ENCODE data around the gene PLAGL1.

PLAGL1 gene

DNA sequence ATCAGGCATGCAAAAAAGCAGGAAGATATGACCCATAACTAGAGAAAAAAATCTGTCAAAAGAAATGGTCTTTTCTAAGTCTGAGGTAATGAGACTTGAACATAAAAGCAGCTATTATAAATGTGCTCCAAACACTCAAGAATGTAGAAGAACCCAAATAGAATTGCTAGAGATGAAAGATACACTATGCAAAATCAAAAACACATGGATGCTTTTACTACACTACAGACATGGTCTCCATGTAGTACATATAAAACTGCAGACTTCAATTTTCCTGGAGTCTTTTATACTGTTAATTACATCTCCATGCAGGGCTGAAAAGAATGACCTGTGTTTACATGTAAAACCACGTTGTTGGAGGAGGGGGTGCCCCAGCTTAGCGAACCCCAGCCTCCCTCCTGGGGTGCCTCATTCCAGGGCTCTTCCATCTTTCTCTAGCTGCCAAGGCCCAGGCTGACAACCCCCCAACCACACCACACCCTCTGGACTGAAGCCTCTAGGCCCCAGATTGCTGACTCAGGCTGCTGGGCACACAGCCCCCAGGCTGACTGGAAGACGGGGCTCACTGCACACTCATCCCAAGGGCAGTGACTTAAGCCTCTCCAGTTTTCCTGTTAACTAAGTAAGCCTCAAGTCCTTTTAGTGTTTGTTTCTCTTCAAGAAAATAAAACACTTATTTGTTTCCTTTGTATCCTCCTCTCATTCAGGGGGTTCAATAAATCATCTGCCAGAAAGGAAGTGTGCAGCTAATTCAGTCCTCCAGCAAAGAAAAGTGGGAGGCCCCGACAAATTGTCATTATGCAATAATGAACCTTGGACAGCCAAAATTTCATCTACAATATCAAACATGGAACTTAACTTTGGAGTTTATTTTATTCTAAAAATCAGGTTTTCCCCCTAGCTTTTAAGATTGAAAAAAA, 26.0 kb upstream of the PLAGL1 start:
- Histone ChIP-seq H3K9ac (ENCODE audit: low read length) (no peak overlapping the region), H3K27ac (ENCODE audit: low read depth, low read length, poor library complexity, severe bottlenecking) (no peak overlapping the region), H3K9me2 (ENCODE audit: low read depth, low read length) (no peaks in the 10 kb centered on the region), H3K79me2 (ENCODE audit: insufficient read depth, low read length) (no peaks in the 10 kb centered on the region), H4K20me1 (ENCODE audit: insufficient read depth, low read length) (no peaks in the 10 kb centered on the region), H3K36me3 (ENCODE audit: insufficient read depth, low read length) (no peaks in the 10 kb centered on the region), H3K4me3 (ENCODE audit: low read depth, low read length, poor library complexity, severe bottlenecking) (no peak overlapping the region), H3K27me3 (ENCODE audit: insufficient read depth, low read length) (peaks cover 3% of the 10 kb centered on the region; the same call in 1 of the 2 replicates), H3K9me3 (ENCODE audit: low read length) (no peaks in the 10 kb centered on the region), H3K4me2 (ENCODE audit: low read length) (no peak overlapping the region), H3K4me1 (ENCODE audit: insufficient read depth, low read length, severe bottlenecking) (no peaks in the 10 kb centered on the region), H3F3A (ENCODE audit: insufficient read depth, low read length) (no peaks in the 10 kb centered on the region), H2AFZ (ENCODE audit: low read length) (no peak overlapping the region)
- no peak for TF ChIP-seq CTCF (IDR thresholded peaks at IDR 0.05; ENCODE audit: low read length)
- no peak for TF ChIP-seq EZH2 (IDR thresholded peaks at IDR 0.05; ENCODE audit: borderline replicate concordance, low read length)

DNA sequence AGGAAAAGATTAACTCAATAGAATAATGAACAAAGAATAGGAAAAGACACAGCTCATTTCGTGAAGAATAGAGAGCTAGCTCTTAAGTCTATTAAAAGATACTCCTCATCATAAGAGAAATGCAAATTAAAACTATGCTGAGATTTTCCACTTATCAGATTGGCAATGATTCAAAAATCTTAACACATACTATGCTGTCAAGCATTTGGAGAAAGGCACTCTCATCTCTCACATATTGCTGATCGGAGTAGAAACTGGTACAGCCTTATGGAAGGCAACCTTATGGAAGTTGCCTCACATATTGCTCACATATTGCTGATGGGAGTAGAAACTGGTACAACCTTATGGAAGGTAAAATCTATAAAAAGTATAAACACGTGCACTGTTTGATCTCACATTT, 21.4 kb upstream of the PLAGL1 start:
- Histone ChIP-seq H3K9ac (ENCODE audit: low read length) (no peak overlapping the region), H3K27me3 (ENCODE audit: insufficient read depth, low read length) (peaks cover 3% of the 10 kb centered on the region; the same call in 1 of the 2 replicates), H2AFZ (ENCODE audit: low read length) (no peak overlapping the region), H3K4me1 (ENCODE audit: insufficient read depth, low read length, severe bottlenecking) (no peaks in the 10 kb centered on the region), H3F3A (ENCODE audit: insufficient read depth, low read length) (no peaks in the 10 kb centered on the region), H3K9me3 (ENCODE audit: low read length) (no peaks in the 10 kb centered on the region), H3K27ac (ENCODE audit: low read depth, low read length, poor library complexity, severe bottlenecking) (no peak overlapping the region), H3K79me2 (ENCODE audit: insufficient read depth, low read length) (no peaks in the 10 kb centered on the region), H3K9me2 (ENCODE audit: low read depth, low read length) (no peaks in the 10 kb centered on the region), H3K4me3 (ENCODE audit: low read depth, low read length, poor library complexity, severe bottlenecking) (no peak overlapping the region), H4K20me1 (ENCODE audit: insufficient read depth, low read length) (no peaks in the 10 kb centered on the region), H3K4me2 (ENCODE audit: low read length) (no peak overlapping the region), H3K36me3 (ENCODE audit: insufficient read depth, low read length) (no peaks in the 10 kb centered on the region)
- no peak for TF ChIP-seq CTCF (IDR thresholded peaks at IDR 0.05; ENCODE audit: low read length)
- TF ChIP-seq EZH2 (IDR thresholded peaks at IDR 0.05; ENCODE audit: borderline replicate concordance, low read length), result no peak

- no peaks in the 10 kb centered on the region for H3K9me3 ChIP-seq (ENCODE audit: low read length)
- no peaks in the 10 kb centered on the region for H4K20me1 ChIP-seq (ENCODE audit: insufficient read depth, low read length)
- H3F3A ChIP-seq (ENCODE audit: insufficient read depth, low read length), result no peaks in the 10 kb centered on the region
- no peak overlapping the region for H3K4me3 ChIP-seq (ENCODE audit: low read depth, low read length, poor library complexity, severe bottlenecking)
- no peaks in the 10 kb centered on the region for H3K79me2 ChIP-seq (ENCODE audit: insufficient read depth, low read length)
- no peaks in the 10 kb centered on the region for H3K9me2 ChIP-seq (ENCODE audit: low read depth, low read length)
- TF ChIP-seq EZH2 (IDR thresholded peaks at IDR 0.05; ENCODE audit: borderline replicate concordance, low read length), result no peak
- TF ChIP-seq CTCF (IDR thresholded peaks at IDR 0.05; ENCODE audit: low read length), result no peak
- H3K27ac ChIP-seq (ENCODE audit: low read depth, low read length, poor library complexity, severe bottlenecking), result no peak overlapping the region
- H3K36me3 ChIP-seq (ENCODE audit: insufficient read depth, low read length), result no peaks in the 10 kb centered on the region
- no peak overlapping the region for H2AFZ ChIP-seq (ENCODE audit: low read length)
- peaks cover 1% of the 10 kb centered on the region; the same call in 1 of the 2 replicates for H3K27me3 ChIP-seq (ENCODE audit: insufficient read depth, low read length)
- H3K9ac ChIP-seq (ENCODE audit: low read length), result no peak overlapping the region
- no peak overlapping the region for H3K4me2 ChIP-seq (ENCODE audit: low read length)
- H3K4me1 ChIP-seq (ENCODE audit: insufficient read depth, low read length, severe bottlenecking), result no peaks in the 10 kb centered on the region
Observed at GRCh38 chr6:144027932-144028587, 20.0 kb upstream of the PLAGL1 start.
